K562 (cell line): ENCODE measurements around the gene AMZ1. TPM values are rescaled to one million over a fixed set of nuclear protein-coding genes. Genes with fewer than 3 reads are reported as not detected.

Source experiments
- ATAC-seq: fragments of 200-7000 bp; cut with Tn5 transposase; 3 replicates; pipeline ENCODE4 v1.9.1; 2020; ENCODE audit warnings: moderate library complexity
- BruUV-seq: library from RNA; stranded (reverse); fragments of 400-500 nt; replicated peaks from 2 replicates; lab custom pipeline; 2021; lab: Mats Ljungman, UMichigan
- CTCF ChIA-PET: fragments of 300-600 bp; formaldehyde crosslinking; extraction: SDS; loops from one replicate; lab custom pipeline; 2021; ENCODE audit warnings: low intra/inter-chr PET ratio; lab: Yijun Ruan, JAX
- POLR2A ChIA-PET: fragments of 300-600, 350-650 bp; sonication (Branson Sonifier 250); formaldehyde crosslinking; extraction: SDS; loops from one replicate; lab custom pipeline; 2021; ENCODE audit warnings: antibody characterized with exemption, inconsistent platforms; lab: Yijun Ruan, JAX
- DNase-seq, 4 experiments: peaks; one replicate each; pipeline versions ENCODE4 v3.0.0 to v3.0.0-alpha.2; 2011 to 2018; ENCODE audit warnings: low spot score in 3 of 4, mixed read lengths in 3 of 4; ENCODE audit errors: extremely low read depth in 1 of 4
- FAIRE-seq: peaks from 2 replicates; lab custom pipeline; 2011; peaks lifted over from hg19 to GRCh38; lab: Jason Lieb, UNC
- H2AFZ ChIP-seq: 2 replicates; pipeline ENCODE4 v1.6.0; 2011; ENCODE audit warnings: low read depth, low read length, control low read depth, inconsistent platforms
- H3K27ac ChIP-seq: fragments of 200-600 bp; 3 replicates; pipeline ENCODE4 v1.8.0; 2011; ENCODE audit warnings: low read depth, mild to moderate bottlenecking, control low read depth, inconsistent platforms, low read length, moderate library complexity, mixed read lengths; ENCODE audit errors: extremely low read depth
- H3K27me3 ChIP-seq, 2 experiments: fragments of 300-600 bp in 1 of 2; 2 replicates in 1 of 2; 3 replicates in 1 of 2; pipeline versions ENCODE4 v1.6.0 to v1.8.0; 2011; ENCODE audit warnings: inconsistent platforms in 2 of 2, low read length in 2 of 2, mild to moderate bottlenecking in 1 of 2, mixed read lengths in 1 of 2, moderate library complexity in 1 of 2; ENCODE audit not compliant: control insufficient read depth in 2 of 2, insufficient read depth in 2 of 2
- H3K36me3 ChIP-seq: fragments of 300-600 bp; 3 replicates; pipeline ENCODE4 v1.8.0; 2011; ENCODE audit warnings: mild to moderate bottlenecking, low read length, inconsistent platforms; ENCODE audit not compliant: control insufficient read depth, insufficient read depth
- H3K4me1 ChIP-seq, 2 experiments: fragments of 200-600 bp in 1 of 2; replicated peaks in 1 of 2; 2 replicates in 1 of 2; 3 replicates in 1 of 2; pipeline versions ENCODE4 v1.5.1 to v1.8.0; 2011; ENCODE audit warnings: inconsistent platforms in 2 of 2, low read length in 2 of 2, mild to moderate bottlenecking in 1 of 2, mixed read lengths in 1 of 2, moderate library complexity in 1 of 2; ENCODE audit not compliant: control insufficient read depth in 2 of 2, insufficient read depth in 2 of 2
- H3K4me2 ChIP-seq: 2 replicates; pipeline ENCODE4 v1.6.1; 2011; ENCODE audit warnings: low read length, control low read depth, inconsistent platforms, mixed read lengths; ENCODE audit not compliant: insufficient read depth
- H3K4me3 ChIP-seq: fragments of 200-600 bp; sonication (generic), shearing (Covaris generic); 2 replicates; pipeline ENCODE4 v1.5.1; 2016; ENCODE audit warnings: control low read depth, inconsistent platforms
- H3K79me2 ChIP-seq: fragments of 200-600 bp; 3 replicates; pipeline ENCODE4 v1.8.0; 2011; ENCODE audit warnings: low read length, inconsistent platforms; ENCODE audit not compliant: control insufficient read depth, insufficient read depth
- H3K9ac ChIP-seq, 2 experiments: 2 replicates each; pipeline versions ENCODE4 v1.6.0 to v1.6.1; 2011; ENCODE audit warnings: low read depth in 2 of 2, low read length in 2 of 2, control low read depth in 1 of 2, inconsistent platforms in 1 of 2, mild to moderate bottlenecking in 1 of 2, mixed read lengths in 1 of 2; ENCODE audit not compliant: insufficient read depth in 1 of 2
- H3K9me1 ChIP-seq: one replicate; pipeline ENCODE4 v1.6.0; 2011; ENCODE audit warnings: inconsistent platforms, mild to moderate bottlenecking, low read length, moderate library complexity; ENCODE audit not compliant: control insufficient read depth, insufficient read depth
- H3K9me3 ChIP-seq: replicated peaks from 2 replicates; pipeline ENCODE4 v1.5.1; 2011; ENCODE audit warnings: low read depth, low read length, inconsistent platforms; ENCODE audit not compliant: control insufficient read depth, insufficient read depth
- H4K20me1 ChIP-seq: replicated peaks from 2 replicates; pipeline ENCODE4 v1.6.1; 2011; ENCODE audit warnings: low read length, inconsistent platforms, mixed read lengths; ENCODE audit not compliant: control insufficient read depth, insufficient read depth
- BRCA1 ChIP-seq, 2 experiments: fragments of 450-650 bp in 1 of 2; sonication (generic) in 1 of 2; formaldehyde crosslinking in 1 of 2; IDR thresholded peaks; 2 replicates each; pipeline versions ENCODE4 v1.5.0 to v1.6.1; 2017 to 2020; ENCODE audit warnings: mild to moderate bottlenecking in 1 of 2, missing genetic modification reagents in 1 of 2
- MAFK ChIP-seq: IDR thresholded peaks from 2 replicates; pipeline ENCODE4 v1.6.1; 2011; ENCODE audit warnings: low read length, improper control_type of control experiment
- ZNF445 ChIP-seq: fragments of 250-450 bp; sonication (Bioruptor Pico); IDR thresholded peaks from 2 replicates; pipeline ENCODE4 v1.4.0; 2020; ENCODE audit warnings: low read depth, mild to moderate bottlenecking, moderate library complexity
- WGBS: fragments of 100-300 bp; shearing (Covaris generic); methylation state at CpG from one replicate; pipeline ENCODE4 v1.1.6; 2016; ENCODE audit warnings: low coverage, mixed read lengths; ENCODE audit not compliant: insufficient coverage; ENCODE audit errors: missing lambda C conversion rate; 5-methylcytosine and 5-hydroxymethylcytosine counted together
- in situ Hi-C: fragments of 300-500 bp; cut with MboI; formaldehyde crosslinking; loops from 4 replicates; pipeline ENCODE4 v1.15.0; 2018; ENCODE audit warnings: inconsistent platforms, mixed read lengths
- intact Hi-C: fragments of 100-400 bp; cut with micrococcal nuclease; formaldehyde crosslinking; loops from 2 replicates; pipeline ENCODE4 v1.14.2; 2022
- polyA plus RNA-seq, 8 experiments: library from polyadenylated mRNA; depleted of rRNA in 4 of 8; stranded (reverse) in 5 of 8; unstranded in 3 of 8; fragments of >200 nt; fragmentation: Nextera tagmentation in 2 of 8; fragmentation: Illumina TruSeq in 1 of 8; extraction: Ambion mirVana in 2 of 8; extraction: Trizol in 1 of 8; gene quantifications; 2 replicates each; pipeline versions ENCODE4 v1.2.1 to v1.2.3, GENCODE V29; 2011 to 2014; ENCODE audit warnings: inconsistent platforms in 1 of 8, missing spikeins in 1 of 8
- total RNA-seq, 7 experiments: library from RNA; depleted of rRNA in 6 of 7; stranded (reverse); fragments of >200 nt in 6 of 7; fragmentation: Illumina TruSeq in 2 of 7; extraction: Trizol in 2 of 7; gene quantifications; 2 replicates each; pipeline versions ENCODE4 v1.2.1 to v1.2.3, GENCODE V29; 2011 to 2021; ENCODE audit warnings: low replicate concordance in 1 of 7

Gene AMZ1
- total and polyA plus RNA-seq, 9 of the 15 experiments (the other 6 are each of a cell fraction or from before 2014, with no cell fraction given), result not detected

- in situ Hi-C loops (no loop called here), intact Hi-C loops (loop anchor here (10.0 kb wide), 1 partner anchor 124 kb away; no protein-coding TSS in a partner anchor)
- no peak for ATAC-seq
- peaks cover 0 to 26% of the 10 kb centered on the region in 2 experiments; a peak in 2 of 5 replicates for H3K4me1 ChIP-seq
- 14% methylated on average over 23 of the region's 62 CpGs for WGBS
- no peak overlapping the region for H3K4me2 ChIP-seq
- no peaks in the 10 kb centered on the region for H3K79me2 ChIP-seq
- no TSS peak for BruUV-seq
- TF ChIP-seq BRCA1 (IDR thresholded peaks at IDR 0.05) (no peak), BRCA1 (CRISPR knock-in tag; IDR thresholded peaks at IDR 0.05) (no peak), ZNF445 (no peak), MAFK (no peak)
- H3K9ac ChIP-seq, result no peak overlapping the region
- H3K4me3 ChIP-seq, result no peak overlapping the region
- no peak overlapping the region for H2AFZ ChIP-seq
- FAIRE-seq, result no peak
- no peak overlapping the region for H3K27ac ChIP-seq
- H3K27me3 ChIP-seq, result peaks cover 31 to 54% of the 10 kb centered on the region in 2 experiments; a peak in 4 of 5 replicates
- no peaks in the 10 kb centered on the region for H3K9me3 ChIP-seq
- H3K9me1 ChIP-seq, result no peaks in the 10 kb centered on the region
- no peak for DNase-seq
- POLR2A ChIA-PET, result no interaction called here
- H4K20me1 ChIP-seq, result 0 out of 2 replicates have a peak, but pooled peaks cover 5% of the 10 kb centered on the region
- no peaks in the 10 kb centered on the region for H3K36me3 ChIP-seq
- CTCF ChIA-PET, result no interaction called here
Observed at GRCh38 chr7:2688409-2689342, 674 bp downstream of the AMZ1 start.
